NT2/D1 (cell line): ENCODE results near the gene PANK2.

Experiments
- YY1 ChIP-seq: IDR thresholded peaks from 2 replicates; pipeline ENCODE4 v1.6.1; 2011; ENCODE audit not compliant: insufficient read length, insufficient read depth
- ZNF274 ChIP-seq: IDR thresholded peaks from 2 replicates; pipeline ENCODE4 v1.6.1; 2011; ENCODE audit warnings: mild to moderate bottlenecking, low read depth, low read length

DNA sequence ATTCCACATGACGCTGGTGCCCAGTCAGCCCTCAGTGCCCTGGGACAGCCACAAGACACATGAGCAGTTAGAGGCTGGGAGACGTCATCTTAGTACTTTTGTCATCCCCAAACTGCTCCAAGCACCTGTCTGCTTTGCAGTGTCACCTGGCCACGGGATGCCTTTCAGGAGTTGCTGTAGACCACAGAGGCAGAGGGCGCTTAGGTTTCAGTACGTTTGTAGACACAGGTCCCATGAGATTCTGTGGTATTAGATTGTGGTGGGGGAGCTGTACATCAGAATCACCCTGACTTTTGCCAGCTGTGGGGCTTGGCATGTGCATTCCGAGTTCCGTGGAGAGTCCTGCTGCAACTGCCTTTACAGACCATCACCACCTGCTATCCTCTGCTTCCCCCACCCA lies 25.9 kb upstream of the PANK2 start:
- TF ChIP-seq ZNF274 (no peak), YY1 (no peak)
